Measurements from ENCODE around the gene C11orf97.

The C11orf97 gene, protein sequence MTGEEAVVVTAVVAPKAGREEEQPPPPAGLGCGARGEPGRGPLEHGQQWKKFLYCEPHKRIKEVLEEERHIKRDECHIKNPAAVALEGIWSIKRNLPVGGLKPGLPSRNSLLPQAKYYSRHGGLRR

GRCh38 chr11:94511932-94512781, at the start of gene C11orf97:
C11orf97 (plus strand) TSS chr11:94512461; CDS start chr11:94512529, 68 bp downstream.
- TF ChIP-seq ZFX (IDR thresholded peaks at IDR 0.05; ENCODE audit: borderline replicate concordance) (no peak), CTCF (IDR thresholded peaks at IDR 0.05) (no peak)
- H3K27ac ChIP-seq, result no peak within 1 kb of the TSS

DNA sequence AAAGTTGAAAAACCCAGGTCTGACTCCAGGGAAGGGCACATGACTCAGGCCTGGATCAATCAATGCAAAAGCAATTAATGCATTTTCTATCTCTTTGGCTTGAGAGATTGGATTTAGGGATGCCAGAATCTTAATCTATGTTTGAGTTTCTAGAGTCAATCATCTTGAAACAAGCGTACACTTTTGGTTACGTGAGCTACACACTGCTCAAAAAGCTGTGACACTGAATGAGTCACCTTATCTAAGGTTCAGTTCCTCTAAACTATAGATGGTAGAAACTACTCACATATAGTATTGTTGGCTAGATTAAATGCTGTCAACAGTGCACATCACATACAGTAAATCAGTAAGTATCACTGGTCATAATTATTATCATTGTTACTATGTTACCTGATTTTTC, 42.8 kb upstream of the C11orf97 start:
- no peak for TF ChIP-seq ZFX (IDR thresholded peaks at IDR 0.05; ENCODE audit: borderline replicate concordance)
- no peak for TF ChIP-seq CTCF (IDR thresholded peaks at IDR 0.05)
- no peak overlapping the region for H3K27ac ChIP-seq

GRCh38 chr11:94472916-94473799, 39.1 kb upstream of the C11orf97 start:
- TF ChIP-seq ZFX (IDR thresholded peaks at IDR 0.05; ENCODE audit: borderline replicate concordance) (no peak), CTCF (IDR thresholded peaks at IDR 0.05) (no peak)
- no peak overlapping the region for H3K27ac ChIP-seq

DNA sequence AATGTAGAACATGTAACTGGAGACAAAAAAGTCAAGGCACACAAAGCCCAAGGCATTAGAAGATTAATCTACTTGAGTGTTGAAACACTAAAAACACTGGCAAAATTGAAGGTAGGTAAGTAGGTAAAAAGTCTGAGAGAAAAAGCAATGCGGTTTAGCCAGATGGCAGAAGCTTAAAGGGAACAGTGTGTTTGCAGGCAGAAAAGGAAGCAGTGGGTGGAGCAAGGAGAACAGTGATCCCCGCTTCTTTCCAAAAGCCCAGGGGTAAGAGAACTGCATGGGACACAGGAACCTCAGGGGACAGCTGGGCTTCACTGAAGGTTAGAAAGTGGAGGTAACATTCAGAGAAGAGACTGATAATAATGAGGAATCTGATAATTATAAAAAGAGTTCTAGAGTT, 34.6 kb upstream of the C11orf97 start:
- no peak overlapping the region for H3K27ac ChIP-seq
- TF ChIP-seq CTCF (IDR thresholded peaks at IDR 0.05) (no peak), ZFX (IDR thresholded peaks at IDR 0.05; ENCODE audit: borderline replicate concordance) (no peak)

DNA sequence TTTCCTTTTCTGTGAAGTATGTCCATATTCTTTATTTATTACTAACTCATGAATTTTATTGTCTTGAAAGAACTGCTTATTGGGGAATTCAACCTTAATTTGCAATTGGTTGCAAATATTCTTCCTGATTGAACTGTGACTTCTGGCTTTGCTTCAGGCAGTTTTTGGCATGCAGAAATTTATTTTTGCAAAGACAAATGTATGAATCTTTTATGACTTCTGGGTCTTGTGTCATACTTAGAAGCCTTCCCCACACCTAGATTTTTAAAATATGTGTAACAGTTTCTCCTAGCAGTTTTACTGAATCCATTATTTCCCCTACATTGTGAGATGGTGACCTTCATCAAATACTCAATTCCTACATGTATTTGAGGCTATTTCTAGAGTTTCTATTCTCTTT, 30.9 kb upstream of the C11orf97 start:
- H3K27ac ChIP-seq, result no peak overlapping the region
- no peak for TF ChIP-seq CTCF (IDR thresholded peaks at IDR 0.05)

GRCh38 chr11:94486068-94486467, 26.2 kb upstream of the C11orf97 start:
- no peak overlapping the region for H3K27ac ChIP-seq
- TF ChIP-seq ZFX (IDR thresholded peaks at IDR 0.05; ENCODE audit: borderline replicate concordance) (no peak), CTCF (IDR thresholded peaks at IDR 0.05) (no peak)

Measured in 22Rv1 (cell line).